ENCODE measurements around the gene STH.

Gene STH

DNA sequence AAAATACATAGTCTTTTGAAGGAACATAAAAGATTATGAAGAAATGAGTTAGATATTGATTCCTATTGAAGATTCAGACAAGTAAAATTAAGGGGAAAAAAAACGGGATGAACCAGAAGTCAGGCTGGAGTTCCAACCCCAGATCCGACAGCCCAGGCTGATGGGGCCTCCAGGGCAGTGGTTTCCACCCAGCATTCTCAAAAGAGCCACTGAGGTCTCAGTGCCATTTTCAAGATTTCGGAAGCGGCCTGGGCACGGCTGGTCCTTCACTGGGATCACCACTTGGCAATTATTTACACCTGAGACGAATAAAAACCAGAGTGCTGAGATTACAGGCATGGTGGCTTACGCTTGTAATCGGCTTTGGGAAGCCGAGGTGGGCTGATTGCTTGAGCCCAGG is 9.5 kb downstream of the STH start:
- DNase-seq (ENCODE audit: extremely low read depth, low read depth) = no peak
- no peak overlapping the region for H3K4me3 ChIP-seq (replicated peaks; ENCODE audit: low read depth, low read length)
- no peak for TF ChIP-seq CTCF (IDR thresholded peaks at IDR 0.05; ENCODE audit: low read depth, low read length, missing control alignments)

- no peak for DNase-seq (ENCODE audit: extremely low read depth, low read depth)
- TF ChIP-seq CTCF (IDR thresholded peaks at IDR 0.05; ENCODE audit: low read depth, low read length, missing control alignments) = no peak
- no peak overlapping the region for H3K4me3 ChIP-seq (replicated peaks; ENCODE audit: low read depth, low read length)
These were observed 10.9 kb downstream of the STH start for GRCh38 chr17:46009681-46010596.

DNA sequence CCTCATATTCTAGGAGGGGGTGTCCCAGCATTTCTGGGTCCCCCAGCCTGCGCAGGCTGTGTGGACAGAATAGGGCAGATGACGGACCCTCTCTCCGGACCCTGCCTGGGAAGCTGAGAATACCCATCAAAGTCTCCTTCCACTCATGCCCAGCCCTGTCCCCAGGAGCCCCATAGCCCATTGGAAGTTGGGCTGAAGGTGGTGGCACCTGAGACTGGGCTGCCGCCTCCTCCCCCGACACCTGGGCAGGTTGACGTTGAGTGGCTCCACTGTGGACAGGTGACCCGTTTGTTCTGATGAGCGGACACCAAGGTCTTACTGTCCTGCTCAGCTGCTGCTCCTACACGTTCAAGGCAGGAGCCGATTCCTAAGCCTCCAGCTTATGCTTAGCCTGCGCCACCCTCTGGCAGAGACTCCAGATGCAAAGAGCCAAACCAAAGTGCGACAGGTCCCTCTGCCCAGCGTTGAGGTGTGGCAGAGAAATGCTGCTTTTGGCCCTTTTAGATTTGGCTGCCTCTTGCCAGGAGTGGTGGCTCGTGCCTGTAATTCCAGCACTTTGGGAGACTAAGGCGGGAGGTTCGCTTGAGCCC is 11.6 kb downstream of the STH start:
- no peak for DNase-seq (ENCODE audit: extremely low read depth, low read depth)
- no peak for TF ChIP-seq CTCF (IDR thresholded peaks at IDR 0.05; ENCODE audit: low read depth, low read length, missing control alignments)
- no peak overlapping the region for H3K4me3 ChIP-seq (replicated peaks; ENCODE audit: low read depth, low read length)

GRCh38 chr17:46011711-46012505 is 12.9 kb downstream of the STH start:
- DNase-seq (ENCODE audit: extremely low read depth, low read depth) = no peak
- TF ChIP-seq CTCF (IDR thresholded peaks at IDR 0.05; ENCODE audit: low read depth, low read length, missing control alignments) = no peak

DNA sequence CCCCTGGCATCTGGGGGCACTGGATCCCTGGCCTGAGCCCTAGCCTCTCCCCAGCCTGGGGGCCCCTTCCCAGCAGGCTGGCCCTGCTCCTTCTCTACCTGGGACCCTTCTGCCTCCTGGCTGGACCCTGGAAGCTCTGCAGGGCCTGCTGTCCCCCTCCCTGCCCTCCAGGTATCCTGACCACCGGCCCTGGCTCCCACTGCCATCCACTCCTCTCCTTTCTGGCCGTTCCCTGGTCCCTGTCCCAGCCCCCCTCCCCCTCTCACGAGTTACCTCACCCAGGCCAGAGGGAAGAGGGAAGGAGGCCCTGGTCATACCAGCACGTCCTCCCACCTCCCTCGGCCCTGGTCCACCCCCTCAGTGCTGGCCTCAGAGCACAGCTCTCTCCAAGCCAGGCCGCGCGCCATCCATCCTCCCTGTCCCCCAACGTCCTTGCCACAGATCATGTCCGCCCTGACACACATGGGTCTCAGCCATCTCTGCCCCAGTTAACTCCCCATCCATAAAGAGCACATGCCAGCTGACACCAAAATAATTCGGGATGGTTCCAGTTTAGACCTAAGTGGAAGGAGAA is 13.5 kb downstream of the STH start:
- TF ChIP-seq CTCF (IDR thresholded peaks at IDR 0.05; ENCODE audit: low read depth, low read length, missing control alignments) = no peak
- DNase-seq (ENCODE audit: extremely low read depth, low read depth) = no peak

More at GRCh38 chr17:46011711-46012505, 12.9 kb downstream of the STH start:
- no peak overlapping the region for H3K4me3 ChIP-seq (replicated peaks; ENCODE audit: low read depth, low read length)

GRCh38 chr17:46013127-46013501 is 14.1 kb downstream of the STH start:
- H3K4me3 ChIP-seq (replicated peaks; ENCODE audit: low read depth, low read length) = no peak overlapping the region
- no peak for TF ChIP-seq CTCF (IDR thresholded peaks at IDR 0.05; ENCODE audit: low read depth, low read length, missing control alignments)
- DNase-seq (ENCODE audit: extremely low read depth, low read depth) = no peak

More for the DNA sequence above, 13.5 kb downstream of the STH start:
- H3K4me3 ChIP-seq (replicated peaks; ENCODE audit: low read depth, low read length) = no peak overlapping the region

All from HFF-Myc (cell line).